Occipital lobe (tissue), 2 donors: ENCODE data around the gene KRT78. TPM values are rescaled to one million over a fixed set of nuclear protein-coding genes. Genes with fewer than 3 reads are reported as not detected.

Experiments
- DNase-seq: peaks from one replicate; lab custom pipeline; 2025; lab: John Stamatoyannopoulos, UW
- total RNA-seq: library from RNA; depleted of rRNA; stranded (reverse); fragments of >200 nt; gene quantifications from one replicate; pipeline ENCODE4 v1.2.3, GENCODE V29; 2014

The KRT78 gene
- total RNA-seq, 1 donor from 2014 or later: 1.9 TPM

DNA sequence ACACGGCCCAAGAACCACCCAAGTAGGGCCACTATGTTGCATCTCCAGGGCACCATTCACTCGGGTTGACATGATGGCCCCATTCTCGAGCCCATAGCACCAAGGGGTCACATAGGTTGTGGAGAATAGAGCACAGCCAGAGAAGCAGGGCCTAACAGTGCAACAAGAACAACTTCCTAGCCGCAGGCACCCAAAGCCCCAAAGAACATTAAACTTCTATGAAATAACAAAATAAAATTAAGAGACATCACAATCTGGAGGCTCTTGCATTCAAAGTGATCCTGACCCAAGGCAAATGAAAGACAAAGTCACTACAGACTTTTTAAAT is 36.8 kb downstream of the KRT78 start:
- DNase-seq: no peak

DNA sequence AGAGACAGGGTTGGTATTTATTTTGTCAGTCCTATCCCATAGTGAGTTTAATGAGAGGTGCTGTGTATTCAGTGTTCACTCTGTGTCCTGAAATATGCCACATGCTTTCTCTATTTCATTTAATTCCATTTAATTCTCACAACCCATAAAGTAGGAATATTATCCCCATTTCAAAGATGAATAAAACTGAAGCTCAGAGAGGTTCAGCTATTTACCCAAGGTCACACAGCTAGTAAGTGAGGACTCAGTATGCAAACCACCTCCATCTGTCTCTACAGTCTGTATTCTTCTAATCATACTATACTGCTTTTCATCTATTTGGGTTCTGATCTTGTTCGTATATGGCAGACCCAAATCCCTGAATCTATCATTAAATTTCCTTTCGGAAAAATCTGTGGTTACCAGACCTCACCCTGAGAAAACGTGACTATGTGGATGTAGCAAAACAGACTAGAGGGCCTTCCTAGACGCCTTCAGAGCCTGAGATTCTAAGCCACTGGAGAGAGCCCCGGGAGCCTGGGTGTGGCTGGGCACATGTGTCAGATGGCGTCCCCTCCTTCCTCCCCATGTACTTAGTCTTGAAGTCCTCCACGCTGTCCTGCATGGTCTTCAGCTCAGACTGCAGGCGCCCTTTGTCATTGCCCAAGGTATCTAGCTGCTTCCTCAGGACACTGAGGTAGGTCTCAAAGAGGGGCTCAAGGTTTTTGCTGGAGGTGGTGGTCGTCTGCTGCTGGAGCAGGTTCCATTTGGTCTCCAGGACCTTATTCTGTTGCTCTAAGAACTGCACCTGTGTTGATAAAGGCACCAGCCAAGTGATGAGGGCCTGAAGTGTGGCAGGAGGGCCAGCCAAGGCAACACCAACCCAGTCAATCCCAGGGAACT is 37.4 kb downstream of the KRT78 start:
- DNase-seq: no peak

DNA sequence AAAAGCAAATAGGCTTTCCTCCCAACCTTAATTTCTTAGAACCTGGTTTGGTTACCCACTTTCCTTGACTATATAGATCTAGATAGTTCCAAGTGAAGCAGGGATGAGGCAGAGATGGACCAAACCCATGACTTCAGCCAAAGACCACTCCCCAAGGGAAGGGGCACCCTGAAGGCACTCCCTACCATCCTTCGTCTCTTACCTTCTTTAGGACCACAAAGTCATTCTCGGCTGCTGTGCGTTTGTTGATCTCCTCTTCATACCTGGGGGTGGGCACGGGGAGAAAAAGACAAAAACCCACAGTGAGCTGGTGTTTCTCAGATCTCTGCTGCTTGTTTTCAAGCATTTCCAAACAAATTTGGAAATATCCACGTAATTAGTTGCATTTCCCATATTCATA is 38.2 kb downstream of the KRT78 start:
- DNase-seq: no peak

DNA sequence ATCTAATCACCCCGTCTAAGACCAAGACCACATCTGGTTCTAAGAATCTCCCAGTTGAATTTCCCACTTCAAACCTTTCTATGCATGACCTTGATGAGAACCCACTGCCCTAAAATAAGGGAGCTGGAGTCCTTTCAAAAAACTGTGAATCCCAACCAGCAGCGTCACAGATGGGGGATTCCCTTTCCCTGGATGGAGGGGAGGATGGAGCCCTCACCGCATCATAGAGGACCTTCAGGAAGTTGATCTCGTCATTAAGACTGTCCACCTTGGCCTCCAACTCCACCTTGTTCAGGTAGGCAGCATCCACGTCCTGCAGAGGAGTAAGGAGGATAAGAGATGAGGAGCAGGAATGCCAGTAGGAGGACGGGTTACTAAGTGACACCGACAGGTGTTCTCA is 39.6 kb downstream of the KRT78 start:
- DNase-seq: no peak

DNA sequence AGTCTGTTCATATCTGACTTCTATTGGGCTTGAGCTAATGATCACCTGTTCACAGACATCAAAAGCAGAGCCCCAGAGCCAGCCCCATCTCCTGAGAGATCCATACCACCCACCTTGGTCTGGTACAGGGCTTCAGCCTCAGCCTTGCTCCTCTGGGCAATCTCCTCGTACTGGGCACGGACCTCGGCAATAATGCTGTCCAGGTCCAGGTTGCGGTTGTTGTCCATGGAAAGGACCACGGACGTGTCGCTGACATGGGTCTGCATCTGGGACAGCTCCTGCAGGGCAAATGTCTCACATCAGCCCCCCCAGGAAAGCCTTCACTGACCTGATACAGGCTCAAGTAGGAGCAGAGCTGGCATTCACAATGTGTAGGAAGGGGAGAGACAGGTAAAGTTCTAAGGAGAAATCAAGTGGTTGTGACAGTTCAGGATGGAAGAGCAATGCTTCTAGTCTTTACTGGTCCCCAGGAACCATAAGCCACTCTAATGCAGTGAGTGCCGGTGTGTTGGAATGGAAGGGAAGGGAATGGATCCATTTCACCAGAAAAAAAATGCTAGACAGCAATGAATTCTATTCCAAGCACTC is 40.1 kb downstream of the KRT78 start:
- no peak for DNase-seq

DNA sequence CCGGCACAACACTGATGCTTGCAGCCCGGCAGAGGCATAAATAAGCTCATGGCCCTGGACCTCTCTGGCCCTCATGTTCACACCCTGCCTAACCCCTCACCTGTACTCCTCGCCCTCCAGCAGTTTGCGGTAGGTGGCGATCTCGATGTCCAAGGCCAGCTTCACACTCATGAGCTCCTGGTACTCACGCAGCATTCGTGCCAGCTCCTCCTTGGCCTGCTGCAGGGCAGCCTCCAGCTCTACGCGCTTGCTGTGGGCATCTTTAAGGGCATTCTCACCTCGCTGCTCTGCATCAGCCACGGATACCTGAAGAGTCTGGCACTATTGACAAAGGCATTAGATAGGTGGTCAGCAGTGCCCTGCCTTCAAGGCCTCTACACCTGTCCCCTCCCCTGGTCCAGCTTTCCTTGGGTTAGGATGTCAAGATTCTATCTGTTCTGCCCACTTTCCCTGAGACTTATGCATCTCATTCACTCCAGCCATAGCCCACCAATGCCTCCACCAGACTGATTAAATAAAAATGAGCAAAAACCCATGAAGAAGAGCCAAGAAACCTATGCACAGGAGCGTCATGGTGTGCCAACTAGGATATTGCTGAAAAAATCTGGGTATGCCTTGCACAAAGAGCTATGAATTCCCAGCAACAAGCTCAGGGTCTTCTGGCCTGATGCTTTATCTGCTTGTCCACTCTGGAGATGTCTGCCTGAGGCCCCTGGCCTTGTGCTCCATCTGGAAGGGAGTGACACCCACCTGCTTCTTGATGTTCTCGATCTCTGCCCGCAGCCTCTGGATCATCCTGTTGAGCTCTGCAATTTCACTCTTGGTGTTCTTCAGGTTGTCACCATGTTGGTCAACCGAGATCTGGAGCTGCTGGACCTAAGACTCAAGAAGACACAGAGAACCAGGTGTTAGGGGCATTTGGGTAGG is 41.0 kb downstream of the KRT78 start:
- no peak for DNase-seq

DNA sequence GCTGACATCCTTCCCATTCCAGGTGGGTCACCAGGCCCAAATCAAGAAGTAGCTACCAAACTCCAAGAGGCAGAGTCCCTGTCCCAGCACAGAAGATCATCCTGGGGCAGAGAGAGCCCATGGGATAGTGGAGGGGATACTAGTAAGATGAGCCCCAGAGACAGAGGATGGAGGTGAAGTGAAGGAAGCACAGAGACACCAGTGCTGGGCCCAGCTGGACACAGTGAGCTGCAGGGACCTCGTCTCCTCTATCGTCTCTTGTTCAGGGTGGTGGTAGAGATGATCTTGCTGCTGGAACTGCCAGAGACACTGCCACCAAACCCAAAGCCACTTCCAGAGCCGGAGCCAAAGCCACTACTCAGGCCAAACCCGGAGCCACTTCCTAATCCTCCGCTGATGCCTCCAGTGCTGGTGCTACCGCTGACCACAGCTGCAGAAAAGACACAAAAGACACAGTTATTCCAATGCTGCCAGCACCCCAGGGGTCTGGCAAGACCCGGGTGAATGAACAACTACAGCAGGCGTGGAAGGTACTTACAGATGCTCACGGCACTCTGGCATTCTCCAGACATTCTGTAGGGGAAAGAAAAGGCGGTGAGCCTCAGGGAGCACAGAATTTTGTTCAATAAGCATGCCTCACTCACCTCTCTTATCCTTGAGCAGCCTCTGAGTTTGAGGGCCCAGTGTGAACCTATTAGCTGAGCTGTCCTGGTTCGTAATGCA is 41.8 kb downstream of the KRT78 start:
- DNase-seq: no peak

DNA sequence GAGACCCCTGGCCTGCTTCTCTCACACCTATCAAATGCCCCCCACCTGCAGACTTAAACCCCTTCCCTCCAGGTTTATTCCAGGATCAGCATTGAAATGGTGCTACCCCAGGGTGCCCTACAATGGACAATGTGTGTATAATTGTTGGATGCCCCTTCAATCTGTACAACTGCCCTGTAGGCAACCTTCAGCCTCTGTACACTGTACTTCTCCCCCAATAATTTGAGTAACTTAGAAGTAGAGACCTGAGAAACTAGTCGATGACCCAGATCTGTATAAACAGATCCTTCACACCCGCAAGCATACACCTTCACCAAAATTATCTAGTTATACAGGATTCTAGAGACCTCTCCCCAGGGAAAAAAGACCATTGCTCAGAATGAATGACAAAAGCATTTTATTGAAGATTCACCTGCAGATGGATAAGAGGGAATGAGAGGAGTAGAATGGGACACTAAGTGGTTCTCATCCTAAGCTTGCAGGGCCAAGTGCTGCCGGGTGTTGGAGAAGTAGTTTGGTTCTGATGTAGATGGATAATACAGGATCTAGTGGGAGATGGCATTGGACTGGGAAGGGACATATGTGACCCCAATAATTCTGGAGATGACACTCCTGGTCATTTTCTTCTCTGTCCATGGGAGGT is 42.5 kb downstream of the KRT78 start:
- DNase-seq: no peak

DNA sequence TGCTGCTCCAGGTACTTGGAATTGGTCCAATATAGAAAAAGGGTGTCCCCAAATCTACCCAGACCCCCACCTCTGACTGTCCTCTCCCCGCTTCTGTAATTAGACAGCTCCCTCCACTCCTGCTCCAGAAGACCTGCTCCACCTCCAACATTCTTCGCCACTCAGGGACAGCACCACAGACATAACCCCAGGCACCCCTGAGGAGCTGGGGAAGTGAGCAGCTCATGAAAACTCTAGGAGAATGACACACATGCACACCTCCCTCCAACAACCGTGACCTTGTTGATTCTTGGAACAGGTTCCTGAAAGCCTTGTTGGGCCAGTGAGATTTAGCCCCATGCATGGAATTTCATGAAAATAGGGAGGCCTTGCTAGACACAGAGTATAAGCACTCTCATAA is 43.1 kb downstream of the KRT78 start:
- DNase-seq: no peak

DNA sequence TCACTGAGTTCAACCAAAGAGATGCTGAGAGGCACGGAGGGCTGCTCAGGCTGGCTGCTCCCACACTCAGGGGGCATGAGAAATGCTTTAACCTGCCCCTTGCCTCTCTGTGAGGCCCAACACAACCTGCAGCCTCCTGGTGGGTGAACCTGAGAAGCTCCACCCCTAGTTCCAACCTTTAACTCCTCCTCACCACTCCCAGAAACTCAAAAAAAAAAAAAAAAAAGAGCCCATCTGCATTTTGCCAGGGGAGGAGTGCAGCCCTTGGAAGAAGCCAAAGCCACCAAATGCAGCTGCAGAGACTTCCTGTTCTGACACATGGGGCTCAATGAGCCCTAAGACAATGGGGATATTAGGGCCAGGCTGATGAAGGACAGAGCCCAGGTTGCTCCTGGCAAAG is 43.8 kb downstream of the KRT78 start:
- DNase-seq: no peak

DNA sequence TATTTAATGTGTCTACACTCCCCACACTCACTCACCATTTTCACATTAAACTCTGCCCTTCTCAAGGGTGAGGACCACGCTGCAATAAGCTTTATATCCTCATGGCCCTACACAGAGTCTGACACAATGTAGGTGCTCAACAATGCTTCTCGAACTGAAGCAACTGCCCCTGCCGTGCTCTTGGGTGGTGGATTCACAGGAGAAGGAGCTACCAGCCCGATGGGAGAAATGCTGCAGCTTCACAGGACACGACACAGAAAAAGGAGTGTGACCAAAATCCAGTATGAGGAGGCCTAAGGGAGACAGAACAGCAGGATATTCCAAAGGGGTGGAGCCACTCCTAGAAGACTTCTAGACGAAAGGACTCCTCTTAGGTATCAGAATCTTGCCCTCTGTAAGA is 46.4 kb downstream of the KRT78 start:
- no peak for DNase-seq

DNA sequence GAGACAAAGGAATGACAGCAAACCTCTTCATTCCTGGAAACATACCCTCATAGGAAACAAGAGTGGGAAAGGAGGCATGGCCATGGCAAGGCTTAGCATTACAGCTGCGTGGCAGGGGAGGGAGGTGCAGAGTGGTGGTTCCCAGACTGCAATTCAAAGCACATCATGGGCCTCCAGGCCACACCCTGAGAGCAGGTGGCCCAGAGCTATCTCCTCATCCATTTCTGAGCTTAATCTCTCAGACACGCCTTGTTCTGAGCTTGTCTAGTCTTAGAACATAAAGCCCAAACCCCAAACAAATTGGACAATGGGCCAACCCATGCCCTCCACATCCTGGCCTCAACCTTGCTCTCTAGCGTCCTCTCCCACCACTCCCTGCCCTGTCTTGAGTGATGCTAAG is 47.0 kb downstream of the KRT78 start:
- DNase-seq: no peak

DNA sequence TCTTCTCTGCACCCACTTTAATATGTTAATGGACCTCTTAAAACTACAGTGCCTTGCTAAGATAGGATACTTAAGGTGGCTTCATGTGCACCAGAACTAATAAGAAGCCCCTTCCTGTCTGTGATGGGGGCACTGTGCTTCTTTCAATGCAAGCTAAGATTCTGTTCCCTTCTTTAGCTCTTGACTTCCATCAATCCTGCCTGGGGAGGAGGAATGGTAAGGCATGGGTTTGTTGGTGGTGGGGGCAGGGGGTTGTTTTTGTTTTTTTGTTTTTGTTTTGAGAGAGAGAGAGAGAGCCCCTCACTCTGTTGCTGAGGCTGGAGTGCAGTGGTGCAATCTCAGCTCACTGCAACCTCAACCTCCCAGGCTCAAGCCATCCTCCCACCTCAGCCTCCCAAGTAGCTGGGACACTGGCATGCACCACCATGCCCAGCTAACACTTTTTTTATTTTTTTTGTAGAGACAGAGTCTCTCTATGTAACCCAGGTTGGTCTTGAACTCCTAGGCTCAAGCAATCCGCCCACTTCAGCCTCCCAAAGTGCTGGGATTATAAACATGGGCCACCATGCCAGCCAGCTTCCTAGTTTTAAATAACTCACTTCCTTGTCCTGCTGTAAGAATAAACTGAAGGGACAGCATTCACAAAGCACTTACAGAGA is 48.4 kb downstream of the KRT78 start:
- no peak for DNase-seq

DNA sequence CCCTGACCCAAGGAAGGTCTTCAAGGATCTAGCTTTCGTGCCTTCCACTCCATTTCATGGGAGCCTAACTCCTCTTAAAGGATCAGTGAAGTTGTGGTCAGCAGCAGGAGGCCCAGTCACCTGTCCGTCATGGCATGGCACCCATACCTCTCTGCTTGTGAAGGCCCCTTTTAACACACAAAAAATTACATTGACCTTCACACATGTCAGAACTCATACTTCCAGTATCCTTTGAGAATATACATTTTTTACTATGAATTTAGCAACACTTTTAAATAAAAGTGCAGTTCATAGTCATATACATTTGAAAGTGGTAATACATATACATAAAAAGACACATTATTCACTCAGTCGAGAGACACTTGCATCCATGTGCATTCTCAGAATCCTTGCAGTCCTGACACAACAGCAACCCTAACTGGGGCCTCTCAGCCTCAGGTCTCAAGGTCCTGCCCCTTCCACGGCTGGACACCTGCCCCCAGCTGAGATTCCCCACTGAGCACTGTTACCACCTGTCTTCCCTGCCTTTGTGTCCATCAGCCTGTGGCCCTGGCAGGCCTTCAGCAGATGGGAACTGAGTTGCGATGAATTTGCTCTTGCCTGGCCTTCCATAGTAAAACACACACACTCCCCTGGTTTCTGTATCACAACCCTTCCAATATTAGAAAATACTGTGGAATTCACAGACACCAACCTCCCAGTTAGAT is 49.1 kb downstream of the KRT78 start:
- no peak for DNase-seq

DNA sequence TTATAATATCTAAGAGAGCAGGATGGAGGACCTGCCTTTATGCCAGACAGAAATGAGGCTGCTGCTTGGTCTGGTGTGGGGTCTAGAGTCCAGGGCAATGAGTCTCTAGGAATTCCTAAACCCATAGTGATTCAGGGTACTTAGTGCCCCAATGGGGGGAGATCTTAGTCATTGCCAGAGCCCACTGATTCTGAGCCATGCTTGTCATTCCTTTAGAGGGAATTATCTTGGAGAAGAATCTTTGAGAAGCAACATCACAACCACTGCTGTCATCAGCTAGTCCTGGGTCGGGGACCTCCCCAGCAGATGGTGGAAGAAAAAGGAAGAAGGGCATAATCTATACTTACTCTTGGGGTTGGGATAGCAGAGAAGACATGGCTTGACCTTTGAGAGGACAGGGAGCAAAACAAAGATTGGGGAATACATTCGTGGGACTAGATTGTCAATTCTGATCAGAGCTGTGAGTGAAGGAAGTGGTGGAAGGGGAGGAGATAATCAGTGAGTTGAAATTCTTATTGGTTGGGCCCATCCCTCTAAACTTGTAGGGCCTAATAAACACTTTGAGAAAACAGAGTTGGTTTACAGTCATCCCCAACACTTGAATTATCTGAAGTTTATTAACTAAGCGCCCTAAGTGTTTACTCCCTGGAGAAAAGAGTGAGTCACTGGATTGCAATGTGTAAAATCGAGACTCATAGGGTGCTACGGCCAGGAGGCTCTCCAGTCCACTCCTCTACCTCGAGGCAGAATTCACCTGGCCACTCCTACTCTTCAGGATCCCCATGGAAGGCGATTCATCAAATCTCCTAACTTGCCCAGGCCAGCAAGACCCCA is 49.9 kb downstream of the KRT78 start:
- DNase-seq: no peak

DNA sequence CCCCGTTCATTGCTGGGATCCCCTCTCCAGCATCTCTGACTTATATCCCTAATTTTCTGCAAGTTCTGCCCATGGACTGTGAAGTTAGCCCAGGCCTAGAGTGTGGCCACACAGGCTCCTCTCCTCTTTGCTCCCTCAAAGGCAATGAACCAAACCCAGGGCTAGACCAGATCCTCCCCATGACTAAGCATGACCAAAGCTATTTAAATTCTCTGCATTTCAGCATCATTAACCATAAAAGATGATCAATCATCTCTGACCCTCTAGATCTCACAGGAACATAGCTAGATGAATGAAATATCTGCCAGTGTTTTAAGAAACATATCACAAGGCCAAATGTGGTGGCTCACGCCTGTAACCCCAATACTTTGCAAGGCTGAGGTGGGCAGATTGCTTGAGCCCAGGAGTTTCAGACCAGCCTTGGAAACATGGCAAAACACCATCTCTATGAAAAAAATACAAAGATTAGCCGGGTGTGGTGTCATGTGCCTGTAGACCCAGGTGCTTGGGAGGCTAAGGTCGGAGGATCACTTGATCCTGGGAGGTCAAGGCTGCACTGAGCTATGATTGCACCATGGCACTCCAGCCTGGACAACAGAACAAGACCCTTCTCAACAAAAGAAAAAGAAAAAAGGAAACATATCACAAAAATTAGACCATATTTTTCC is 50.7 kb downstream of the KRT78 start:
- DNase-seq: no peak

DNA sequence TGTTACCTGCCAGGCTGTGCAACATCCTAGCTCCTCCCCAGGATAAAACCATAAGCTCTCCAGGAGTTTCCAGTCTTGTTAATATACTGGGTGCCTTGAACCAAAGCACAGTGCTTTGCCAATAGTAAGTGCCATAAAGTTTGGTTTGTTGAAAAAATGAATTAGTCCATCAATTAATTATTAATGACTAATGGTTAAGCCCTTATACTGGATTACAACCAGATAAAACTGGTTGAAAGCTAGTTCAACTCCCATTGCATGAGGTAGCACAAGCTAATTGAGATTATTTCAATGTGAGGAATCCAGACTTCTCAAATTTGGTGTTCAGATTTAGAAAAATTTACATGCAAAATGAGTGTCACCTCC is 51.3 kb downstream of the KRT78 start:
- DNase-seq: no peak

DNA sequence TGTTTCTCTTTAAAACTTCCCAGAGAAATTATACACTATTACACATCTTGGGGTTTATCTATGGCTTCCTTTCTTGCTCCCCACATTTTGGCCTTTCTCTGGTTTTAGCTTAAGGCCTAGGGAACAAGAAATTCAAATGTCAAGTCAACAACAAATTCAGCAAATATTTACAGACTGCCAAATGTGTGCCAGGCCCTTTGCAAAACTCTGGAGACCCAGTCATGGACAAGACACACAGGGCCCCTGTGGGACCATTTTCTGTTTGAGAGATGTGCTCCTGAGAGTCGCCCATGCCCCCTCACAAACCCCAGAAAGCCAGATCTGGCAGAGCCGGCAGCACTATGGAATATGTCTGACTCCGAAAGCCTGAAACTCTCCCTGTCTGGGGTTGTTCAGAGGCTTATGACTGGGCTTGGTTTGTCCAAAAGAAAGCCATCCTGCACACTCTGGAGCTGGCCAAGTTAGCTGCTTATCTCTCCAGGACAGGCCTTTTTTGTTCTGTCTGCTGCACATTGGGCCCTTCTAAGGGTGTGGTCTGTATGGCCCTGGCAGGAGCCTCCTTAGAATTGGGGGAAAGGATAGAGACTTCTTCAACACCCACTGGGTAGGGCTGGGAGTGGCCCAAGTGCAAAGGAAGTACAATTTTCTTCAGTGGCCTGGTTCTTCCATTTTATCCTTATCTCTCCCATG is 51.8 kb downstream of the KRT78 start:
- no peak for DNase-seq
